DMS114 treated with DMSO at 0.1 percent for 48 hours (cell line): ENCODE measurements around the gene ASTN1.
"Not testable (repeated sequence)": the region's sequence is repeated elsewhere in the genome, so short reads cannot be mapped to it uniquely, and the experiment has no call there.

Experiments
- DNase-seq: peaks from one replicate; lab custom pipeline; 2025; ENCODE audit not compliant: unreplicated experiment; lab: John Stamatoyannopoulos, UW

Gene ASTN1

GRCh38 chr1:177116941-177117340, 47.6 kb downstream of the ASTN1 start:
- no peak for DNase-seq

- DNase-seq = no peak
Observed at GRCh38 chr1:177106614-177107365, 57.7 kb downstream of the ASTN1 start.

GRCh38 chr1:177106196-177106595, 58.3 kb downstream of the ASTN1 start:
- no peak for DNase-seq

- DNase-seq = no peak
Observed at GRCh38 chr1:177103005-177103852, 61.3 kb downstream of the ASTN1 start.

- DNase-seq = no peak
Observed at GRCh38 chr1:177092001-177092400, 72.5 kb downstream of the ASTN1 start.

GRCh38 chr1:177091040-177091439, 73.5 kb downstream of the ASTN1 start:
- DNase-seq = no peak

GRCh38 chr1:177088966-177089365, 75.5 kb downstream of the ASTN1 start:
- DNase-seq = no peak

- no peak for DNase-seq
Observed at GRCh38 chr1:177082855-177083693, 81.4 kb downstream of the ASTN1 start.

- DNase-seq = no peak
Observed at GRCh38 chr1:177080564-177080963, 83.9 kb downstream of the ASTN1 start.

GRCh38 chr1:177077734-177078499, 86.6 kb downstream of the ASTN1 start:
- DNase-seq = no peak

GRCh38 chr1:177077006-177077405, 87.5 kb downstream of the ASTN1 start:
- no peak for DNase-seq

GRCh38 chr1:177074811-177075210, 89.7 kb downstream of the ASTN1 start:
- DNase-seq = not testable (repeated sequence)

- DNase-seq = no peak
Observed at GRCh38 chr1:177069490-177069889, 95.0 kb downstream of the ASTN1 start.

- no peak for DNase-seq
Observed at GRCh38 chr1:177067752-177068410, 96.6 kb downstream of the ASTN1 start.

GRCh38 chr1:177065430-177065829, 99.1 kb downstream of the ASTN1 start:
- no peak for DNase-seq

- no peak for DNase-seq
Observed at GRCh38 chr1:177063648-177064047, 100.9 kb downstream of the ASTN1 start.

GRCh38 chr1:177054542-177054941, 110.0 kb downstream of the ASTN1 start:
- DNase-seq = no peak

GRCh38 chr1:177053648-177054047, 110.9 kb downstream of the ASTN1 start:
- DNase-seq = no peak

- DNase-seq = no peak
Observed at GRCh38 chr1:177048314-177049069, 116.0 kb downstream of the ASTN1 start.
